ENCODE measurements around the gene GAPDH.

DNA sequence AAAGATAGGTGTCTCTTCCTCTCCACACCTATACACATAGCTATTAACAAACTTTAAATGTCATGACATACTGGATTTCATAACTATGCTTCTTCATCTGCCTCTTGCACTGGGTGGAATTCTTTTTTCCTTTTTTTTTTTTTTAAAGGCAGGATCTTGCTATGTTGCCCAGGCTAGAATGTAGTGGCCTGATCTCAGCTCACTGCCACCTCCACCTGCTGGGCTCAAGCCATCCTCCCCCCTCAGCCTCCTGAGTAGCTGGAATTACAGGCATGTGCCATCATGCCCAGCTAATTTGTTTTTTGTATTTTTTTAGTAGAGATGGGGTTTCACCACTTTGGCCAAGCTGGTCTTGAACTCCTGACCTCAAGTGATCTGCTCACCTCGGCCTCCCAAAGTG is 46.1 kb upstream of the GAPDH start:
- TF ChIP-seq, protein P1, sequence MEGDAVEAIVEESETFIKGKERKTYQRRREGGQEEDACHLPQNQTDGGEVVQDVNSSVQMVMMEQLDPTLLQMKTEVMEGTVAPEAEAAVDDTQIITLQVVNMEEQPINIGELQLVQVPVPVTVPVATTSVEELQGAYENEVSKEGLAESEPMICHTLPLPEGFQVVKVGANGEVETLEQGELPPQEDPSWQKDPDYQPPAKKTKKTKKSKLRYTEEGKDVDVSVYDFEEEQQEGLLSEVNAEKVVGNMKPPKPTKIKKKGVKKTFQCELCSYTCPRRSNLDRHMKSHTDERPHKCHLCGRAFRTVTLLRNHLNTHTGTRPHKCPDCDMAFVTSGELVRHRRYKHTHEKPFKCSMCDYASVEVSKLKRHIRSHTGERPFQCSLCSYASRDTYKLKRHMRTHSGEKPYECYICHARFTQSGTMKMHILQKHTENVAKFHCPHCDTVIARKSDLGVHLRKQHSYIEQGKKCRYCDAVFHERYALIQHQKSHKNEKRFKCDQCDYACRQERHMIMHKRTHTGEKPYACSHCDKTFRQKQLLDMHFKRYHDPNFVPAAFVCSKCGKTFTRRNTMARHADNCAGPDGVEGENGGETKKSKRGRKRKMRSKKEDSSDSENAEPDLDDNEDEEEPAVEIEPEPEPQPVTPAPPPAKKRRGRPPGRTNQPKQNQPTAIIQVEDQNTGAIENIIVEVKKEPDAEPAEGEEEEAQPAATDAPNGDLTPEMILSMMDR (IDR thresholded peaks at IDR 0.05): no peak
- no peak for TF ChIP-seq EP300 (IDR thresholded peaks at IDR 0.05)
- TF ChIP-seq POLR2AphosphoS5 (IDR thresholded peaks at IDR 0.05): no peak
- no peak for TF ChIP-seq POLR2A (IDR thresholded peaks at IDR 0.05)

Measured in stomach (tissue), 4 donors.